Endothelial cell of umbilical vein (primary cell): ENCODE results near the gene MMP28. TPM values are rescaled to one million over a fixed set of nuclear protein-coding genes. Genes with fewer than 3 reads are reported as not detected.

Experiments
- BruUV-seq: library from RNA; stranded (reverse); fragments of 400-500 nt; replicated peaks from 2 replicates; lab custom pipeline; 2021; lab: Mats Ljungman, UMichigan
- CTCF ChIA-PET: fragments of 300-600, 350-600 bp; sonication (Branson Sonifier 250); formaldehyde crosslinking; loops from one replicate; lab custom pipeline; 2021; ENCODE audit warnings: antibody characterized with exemption, inconsistent platforms; lab: Charles Lee
- POLR2A ChIA-PET: fragments of 300-600, 350-600 bp; sonication (Branson Sonifier 250); formaldehyde crosslinking; loops from one replicate; lab custom pipeline; 2021; ENCODE audit warnings: antibody characterized with exemption, inconsistent platforms; lab: Charles Lee
- DNase-seq: peaks from one replicate; pipeline ENCODE4 v3.0.0-alpha.2; 2011; ENCODE audit warnings: low read depth, low spot score
- FAIRE-seq: peaks from 2 replicates; lab custom pipeline; 2011; peaks lifted over from hg19 to GRCh38; lab: Jason Lieb, UNC
- H2AFZ ChIP-seq: 2 replicates; pipeline ENCODE4 v1.6.0; 2012; ENCODE audit warnings: low read depth, low read length, control low read depth, inconsistent platforms
- H3K27ac ChIP-seq: 2 replicates; pipeline ENCODE4 v1.5.1; 2011; ENCODE audit warnings: low read depth, mild to moderate bottlenecking, control low read depth, low read length, moderate library complexity; ENCODE audit not compliant: insufficient read depth
- H3K27me3 ChIP-seq, 2 experiments: 2 replicates each; pipeline versions ENCODE4 v1.6.0 to v1.6.1; 2011; ENCODE audit warnings: low read length in 2 of 2, mixed read lengths in 1 of 2; ENCODE audit not compliant: control insufficient read depth in 2 of 2, insufficient read depth in 2 of 2
- H3K36me3 ChIP-seq, 2 experiments: 2 replicates in 1 of 2; 3 replicates in 1 of 2; pipeline ENCODE4 v1.5.1; 2011; ENCODE audit warnings: low read length in 2 of 2, mild to moderate bottlenecking in 1 of 2, moderate library complexity in 1 of 2; ENCODE audit not compliant: control insufficient read depth in 2 of 2, insufficient read depth in 2 of 2; ENCODE audit errors: extremely low read depth in 1 of 2
- H3K4me1 ChIP-seq: 3 replicates; pipeline ENCODE4 v1.5.1; 2011; ENCODE audit warnings: mild to moderate bottlenecking, low read length; ENCODE audit not compliant: control insufficient read depth, insufficient read depth; ENCODE audit errors: extremely low read depth
- H3K4me2 ChIP-seq: 2 replicates; pipeline ENCODE4 v1.6.1; 2011; ENCODE audit warnings: low read length, control low read depth, mixed read lengths; ENCODE audit not compliant: insufficient read depth
- H3K4me3 ChIP-seq, 3 experiments: fragments of 200-600 bp in 1 of 3; sonication (generic), shearing (Covaris generic) in 1 of 3; replicated peaks in 1 of 3; 2 replicates each; pipeline ENCODE4 v1.5.1; 2011 to 2016; ENCODE audit warnings: control low read depth in 3 of 3, low read length in 3 of 3, mild to moderate bottlenecking in 2 of 3, inconsistent platforms in 1 of 3, low read depth in 1 of 3, moderate library complexity in 1 of 3; ENCODE audit not compliant: insufficient read depth in 1 of 3
- H3K79me2 ChIP-seq: 2 replicates; pipeline ENCODE4 v1.6.0; 2012; ENCODE audit warnings: low read length, inconsistent platforms; ENCODE audit not compliant: control insufficient read depth, insufficient read depth
- H3K9ac ChIP-seq: replicated peaks from 2 replicates; pipeline ENCODE3; 2011; ENCODE audit warnings: low read length, control low read depth; ENCODE audit not compliant: insufficient read depth; ENCODE audit errors: extremely low read depth
- H3K9me1 ChIP-seq: replicated peaks from 3 replicates; pipeline ENCODE4 v1.6.0; 2011; ENCODE audit warnings: mild to moderate bottlenecking, low read length; ENCODE audit not compliant: control insufficient read depth, insufficient read depth; ENCODE audit errors: extremely low read depth
- H3K9me3 ChIP-seq: replicated peaks from 2 replicates; pipeline ENCODE4 v1.5.1; 2012; ENCODE audit warnings: low read length, inconsistent platforms; ENCODE audit not compliant: control insufficient read depth, insufficient read depth
- H4K20me1 ChIP-seq: replicated peaks from 2 replicates; pipeline ENCODE3; 2011; ENCODE audit warnings: mild to moderate bottlenecking, low read length; ENCODE audit not compliant: control insufficient read depth, insufficient read depth; ENCODE audit errors: extremely low read depth
- FOS ChIP-seq: IDR thresholded peaks from 2 replicates; pipeline ENCODE4 v1.6.1; 2011; ENCODE audit warnings: mild to moderate bottlenecking, low read length, moderate library complexity, borderline replicate concordance; ENCODE audit not compliant: insufficient read depth
- JUN ChIP-seq: IDR thresholded peaks from 2 replicates; pipeline ENCODE4 v1.6.1; 2011; ENCODE audit warnings: borderline replicate concordance, low read depth; ENCODE audit not compliant: insufficient read length, insufficient read depth
- MAX ChIP-seq: IDR thresholded peaks from 2 replicates; pipeline ENCODE4 v1.6.1; 2011; ENCODE audit not compliant: insufficient read depth, insufficient read length
- POLR2A ChIP-seq: IDR thresholded peaks from 2 replicates; pipeline ENCODE4 v1.6.1; 2012; ENCODE audit warnings: low read depth, mild to moderate bottlenecking, control low read depth, low read length
- POLR2AphosphoS5 ChIP-seq: IDR thresholded peaks from 2 replicates; pipeline ENCODE4 v1.6.1; 2012; ENCODE audit warnings: low read depth, mild to moderate bottlenecking, control low read depth, low read length, moderate library complexity; ENCODE audit not compliant: insufficient read depth
- dilution Hi-C: fragments of 300-500 bp; cut with MboI; formaldehyde crosslinking; loops from one replicate; pipeline ENCODE4 v1.15.0; 2019; ENCODE audit warnings: low sequenced_read_pairs; ENCODE audit not compliant: extremely low pct_ligation_motif_present
- intact Hi-C: fragments of 100-400 bp; cut with micrococcal nuclease; formaldehyde crosslinking; loops from one replicate; pipeline ENCODE4 v1.10.0; 2022
- polyA plus RNA-seq, 4 experiments: library from polyadenylated mRNA; depleted of rRNA in 3 of 4; stranded (reverse) in 3 of 4; unstranded in 1 of 4; fragments of >200 nt; gene quantifications; 2 replicates each; pipeline versions ENCODE4 v1.2.1 to v1.2.3, GENCODE V29; 2011 to 2012; ENCODE audit warnings: missing spikeins in 1 of 4
- total RNA-seq: library from RNA; stranded (reverse); gene quantifications from 2 replicates; pipeline ENCODE4 v1.2.3, GENCODE V29; 2021
- TF ChIP-seq, protein P1 (sequence below), 2 donors: IDR thresholded peaks; 1 replicate in 1 of 2; 2 replicates in 1 of 2; pipeline ENCODE4 v1.5.1; 2011; ENCODE audit warnings: low read length in 2 of 2, mild to moderate bottlenecking in 2 of 2, moderate library complexity in 2 of 2, control low read depth in 1 of 2, inconsistent platforms in 1 of 2, low read depth in 1 of 2; ENCODE audit not compliant: insufficient read depth in 1 of 2; ENCODE audit errors: extremely low read depth in 1 of 2

MMP28 gene
- total and polyA plus RNA-seq, 2 donors (not counting 3 experiments of a cell fraction or from before 2014, with no cell fraction given), result 6.1 to 7.1 TPM

- intact Hi-C loops (no loop called here), dilution Hi-C loops (loop anchor here (25.0 kb wide), 1 partner anchor 133 kb away; no protein-coding TSS in a partner anchor)
- TF ChIP-seq MAX (no peak), FOS (no peak), POLR2AphosphoS5 (no peak), POLR2A (no peak), JUN (no peak)
- TF ChIP-seq, protein P1, sequence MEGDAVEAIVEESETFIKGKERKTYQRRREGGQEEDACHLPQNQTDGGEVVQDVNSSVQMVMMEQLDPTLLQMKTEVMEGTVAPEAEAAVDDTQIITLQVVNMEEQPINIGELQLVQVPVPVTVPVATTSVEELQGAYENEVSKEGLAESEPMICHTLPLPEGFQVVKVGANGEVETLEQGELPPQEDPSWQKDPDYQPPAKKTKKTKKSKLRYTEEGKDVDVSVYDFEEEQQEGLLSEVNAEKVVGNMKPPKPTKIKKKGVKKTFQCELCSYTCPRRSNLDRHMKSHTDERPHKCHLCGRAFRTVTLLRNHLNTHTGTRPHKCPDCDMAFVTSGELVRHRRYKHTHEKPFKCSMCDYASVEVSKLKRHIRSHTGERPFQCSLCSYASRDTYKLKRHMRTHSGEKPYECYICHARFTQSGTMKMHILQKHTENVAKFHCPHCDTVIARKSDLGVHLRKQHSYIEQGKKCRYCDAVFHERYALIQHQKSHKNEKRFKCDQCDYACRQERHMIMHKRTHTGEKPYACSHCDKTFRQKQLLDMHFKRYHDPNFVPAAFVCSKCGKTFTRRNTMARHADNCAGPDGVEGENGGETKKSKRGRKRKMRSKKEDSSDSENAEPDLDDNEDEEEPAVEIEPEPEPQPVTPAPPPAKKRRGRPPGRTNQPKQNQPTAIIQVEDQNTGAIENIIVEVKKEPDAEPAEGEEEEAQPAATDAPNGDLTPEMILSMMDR (IDR thresholded peaks at IDR 0.05; ENCODE audit: extremely low read depth in 1 of 2, insufficient read depth in 1 of 2, low read depth in 1 of 2, low read length in 2 of 2), result no peak
- no TSS peak for BruUV-seq
- H3K4me2 ChIP-seq, result no peak overlapping the region
- CTCF ChIA-PET, result interaction anchor here (1.4 to 6.7 kb wide), 3 partner anchors 19 to 206 kb away, joined by 4 to 270 read pairs (median 13); no protein-coding TSS in a partner anchor
- POLR2A ChIA-PET, result no interaction called here
- DNase-seq (no peak), FAIRE-seq (no peak)
- no peaks in the 10 kb centered on the region for H3K79me2 ChIP-seq
- H3K27me3 ChIP-seq, result peaks cover 34 to 39% of the 10 kb centered on the region in 2 experiments
- H3K9me3 ChIP-seq, result no peaks in the 10 kb centered on the region
- H3K36me3 ChIP-seq, result no peaks in the 10 kb centered on the region
- H3K9ac ChIP-seq, result no peak overlapping the region
- no peak overlapping the region for H2AFZ ChIP-seq
- no peaks in the 10 kb centered on the region for H3K9me1 ChIP-seq
- H3K4me1 ChIP-seq, result no peaks in the 10 kb centered on the region
- no peaks in the 10 kb centered on the region for H4K20me1 ChIP-seq
- no peak overlapping the region for H3K27ac ChIP-seq
- no peak overlapping the region for H3K4me3 ChIP-seq
Observed at GRCh38 chr17:35744830-35745229, 50.6 kb downstream of the MMP28 start.
